ENCODE results near the gene PRTG.

DNA sequence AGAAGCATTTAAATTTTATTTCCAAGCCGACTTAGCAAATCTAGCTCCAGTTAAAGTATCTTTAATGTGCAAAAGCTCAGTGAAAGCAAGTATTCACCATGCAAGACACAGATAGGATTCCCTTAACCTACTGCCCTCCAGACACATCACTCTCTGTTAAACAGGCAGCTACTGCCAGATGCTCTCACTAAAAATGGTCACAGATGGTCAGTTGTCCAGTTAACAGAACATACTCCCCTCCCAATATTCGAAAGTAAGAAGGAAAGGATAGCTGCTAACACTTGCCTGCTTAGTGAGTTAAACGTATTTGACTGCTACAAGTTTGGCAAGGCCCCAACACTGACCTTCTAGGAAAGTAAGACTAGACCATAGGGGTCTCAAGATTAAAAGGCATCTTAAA lies 73.7 kb downstream of the PRTG start:
- TF ChIP-seq, protein P1, sequence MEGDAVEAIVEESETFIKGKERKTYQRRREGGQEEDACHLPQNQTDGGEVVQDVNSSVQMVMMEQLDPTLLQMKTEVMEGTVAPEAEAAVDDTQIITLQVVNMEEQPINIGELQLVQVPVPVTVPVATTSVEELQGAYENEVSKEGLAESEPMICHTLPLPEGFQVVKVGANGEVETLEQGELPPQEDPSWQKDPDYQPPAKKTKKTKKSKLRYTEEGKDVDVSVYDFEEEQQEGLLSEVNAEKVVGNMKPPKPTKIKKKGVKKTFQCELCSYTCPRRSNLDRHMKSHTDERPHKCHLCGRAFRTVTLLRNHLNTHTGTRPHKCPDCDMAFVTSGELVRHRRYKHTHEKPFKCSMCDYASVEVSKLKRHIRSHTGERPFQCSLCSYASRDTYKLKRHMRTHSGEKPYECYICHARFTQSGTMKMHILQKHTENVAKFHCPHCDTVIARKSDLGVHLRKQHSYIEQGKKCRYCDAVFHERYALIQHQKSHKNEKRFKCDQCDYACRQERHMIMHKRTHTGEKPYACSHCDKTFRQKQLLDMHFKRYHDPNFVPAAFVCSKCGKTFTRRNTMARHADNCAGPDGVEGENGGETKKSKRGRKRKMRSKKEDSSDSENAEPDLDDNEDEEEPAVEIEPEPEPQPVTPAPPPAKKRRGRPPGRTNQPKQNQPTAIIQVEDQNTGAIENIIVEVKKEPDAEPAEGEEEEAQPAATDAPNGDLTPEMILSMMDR (conservative IDR thresholded peaks at IDR 0.05; ENCODE audit: low read length), result no peak
- TF ChIP-seq EZH2phosphoT487 (IDR thresholded peaks at IDR 0.05; ENCODE audit: borderline replicate concordance, low read depth, low read length), result no peak

All from OCI-LY7 (cell line).